ES-I3 (cell line): ENCODE data around the gene CACNA2D4.

Experiments used
- H3K36me3 ChIP-seq: 2 replicates; pipeline ENCODE4 v1.6.1; 2013; ENCODE audit warnings: mild to moderate bottlenecking, low read length, control low read depth, moderate library complexity; ENCODE audit not compliant: insufficient read depth
- H3K4me1 ChIP-seq: 2 replicates; pipeline ENCODE4 v1.6.1; 2013; ENCODE audit warnings: mild to moderate bottlenecking, control low read depth, low read length; ENCODE audit not compliant: insufficient read depth
- H3K9ac ChIP-seq: 2 replicates; pipeline ENCODE4 v1.6.1; 2013; ENCODE audit warnings: low read depth, mild to moderate bottlenecking, low read length, moderate library complexity
- H3K9me3 ChIP-seq: 2 replicates; pipeline ENCODE4 v1.6.1; 2013; ENCODE audit warnings: mild to moderate bottlenecking, low read length, moderate library complexity; ENCODE audit not compliant: control insufficient read depth, insufficient read depth

The CACNA2D4 gene

GRCh38 chr12:1830401-1830845 lies 88.0 kb downstream of the CACNA2D4 start:
- H3K4me1 ChIP-seq = no peaks in the 10 kb centered on the region; the same call in 1 of the 2 replicates
- H3K9ac ChIP-seq = no peak overlapping the region
- H3K36me3 ChIP-seq = no peaks in the 10 kb centered on the region
- no peaks in the 10 kb centered on the region for H3K9me3 ChIP-seq

- Histone ChIP-seq H3K9ac (no peak overlapping the region), H3K36me3 (no peaks in the 10 kb centered on the region)
These were observed 89.0 kb downstream of the CACNA2D4 start for GRCh38 chr12:1829306-1829900.

GRCh38 chr12:1828856-1829255 lies 89.6 kb downstream of the CACNA2D4 start:
- H3K9ac ChIP-seq = no peak overlapping the region
- no peaks in the 10 kb centered on the region for H3K9me3 ChIP-seq
- no peaks in the 10 kb centered on the region; the same call in 1 of the 2 replicates for H3K4me1 ChIP-seq
- H3K36me3 ChIP-seq = no peaks in the 10 kb centered on the region

More at GRCh38 chr12:1829306-1829900, 89.0 kb downstream of the CACNA2D4 start:
- Histone ChIP-seq H3K9me3 (no peaks in the 10 kb centered on the region), H3K4me1 (no peaks in the 10 kb centered on the region; the same call in 1 of the 2 replicates)

GRCh38 chr12:1827826-1828805 lies 90.3 kb downstream of the CACNA2D4 start:
- no peaks in the 10 kb centered on the region; the same call in 1 of the 2 replicates for H3K4me1 ChIP-seq
- H3K9me3 ChIP-seq = no peaks in the 10 kb centered on the region
- no peaks in the 10 kb centered on the region for H3K36me3 ChIP-seq
- H3K9ac ChIP-seq = no peak overlapping the region

- Histone ChIP-seq H3K9ac (no peak overlapping the region), H3K4me1 (no peaks in the 10 kb centered on the region; the same call in 1 of the 2 replicates), H3K36me3 (no peaks in the 10 kb centered on the region), H3K9me3 (no peaks in the 10 kb centered on the region)
These were observed 91.4 kb downstream of the CACNA2D4 start for GRCh38 chr12:1826867-1827705.

GRCh38 chr12:1826401-1826800 lies 92.1 kb downstream of the CACNA2D4 start:
- no peaks in the 10 kb centered on the region for H3K36me3 ChIP-seq
- H3K9me3 ChIP-seq = no peaks in the 10 kb centered on the region
- H3K4me1 ChIP-seq = no peaks in the 10 kb centered on the region; the same call in 1 of the 2 replicates
- no peak overlapping the region for H3K9ac ChIP-seq

- Histone ChIP-seq H3K9ac (no peak overlapping the region), H3K9me3 (no peaks in the 10 kb centered on the region), H3K36me3 (no peaks in the 10 kb centered on the region), H3K4me1 (no peaks in the 10 kb centered on the region)
These were observed 92.9 kb downstream of the CACNA2D4 start for GRCh38 chr12:1825382-1826102.

GRCh38 chr12:1823237-1823636 lies 95.2 kb downstream of the CACNA2D4 start:
- Histone ChIP-seq H3K4me1 (no peaks in the 10 kb centered on the region), H3K9me3 (no peaks in the 10 kb centered on the region), H3K9ac (no peak overlapping the region), H3K36me3 (no peaks in the 10 kb centered on the region)

- H3K9me3 ChIP-seq = no peaks in the 10 kb centered on the region
- H3K9ac ChIP-seq = no peak overlapping the region
- no peaks in the 10 kb centered on the region for H3K4me1 ChIP-seq
- H3K36me3 ChIP-seq = no peaks in the 10 kb centered on the region
These were observed 95.8 kb downstream of the CACNA2D4 start for GRCh38 chr12:1822699-1823098.

GRCh38 chr12:1821805-1822204 lies 96.6 kb downstream of the CACNA2D4 start:
- H3K9ac ChIP-seq = no peak overlapping the region
- H3K4me1 ChIP-seq = no peaks in the 10 kb centered on the region
- H3K36me3 ChIP-seq = no peaks in the 10 kb centered on the region
- H3K9me3 ChIP-seq = no peaks in the 10 kb centered on the region; the same call in 1 of the 2 replicates

GRCh38 chr12:1820896-1821291 lies 97.6 kb downstream of the CACNA2D4 start:
- Histone ChIP-seq H3K9ac (no peak overlapping the region), H3K4me1 (no peaks in the 10 kb centered on the region), H3K9me3 (no peaks in the 10 kb centered on the region; the same call in 1 of the 2 replicates), H3K36me3 (no peaks in the 10 kb centered on the region)

- H3K9ac ChIP-seq = no peak within 1 kb of the TSS
These were observed 98.1 kb downstream of the CACNA2D4 start, which contains the start of gene LRTM2 for GRCh38 chr12:1820191-1820895. TSS of gene LRTM2 (plus strand) at chr12:1820565. CDS start at chr12:1828149, 7,584 bp downstream.

GRCh38 chr12:1819571-1819970 lies 98.9 kb downstream of the CACNA2D4 start:
- H3K4me1 ChIP-seq = no peaks in the 10 kb centered on the region

More at GRCh38 chr12:1820191-1820895, 98.1 kb downstream of the CACNA2D4 start, which contains the start of gene LRTM2:
- H3K36me3 ChIP-seq = no peaks in the 10 kb centered on the region
- H3K4me1 ChIP-seq = no peaks in the 10 kb centered on the region
- H3K9me3 ChIP-seq = no peaks in the 10 kb centered on the region; the same call in 1 of the 2 replicates

More at GRCh38 chr12:1819571-1819970, 98.9 kb downstream of the CACNA2D4 start:
- H3K9ac ChIP-seq = no peak overlapping the region
- H3K9me3 ChIP-seq = no peaks in the 10 kb centered on the region; the same call in 1 of the 2 replicates
- H3K36me3 ChIP-seq = no peaks in the 10 kb centered on the region
